Colonic mucosa (tissue), 4 donors: ENCODE measurements around the gene G2E3. TPM values are rescaled to one million over a fixed set of nuclear protein-coding genes. Genes with fewer than 3 reads are reported as not detected.

Experiments used
- DNase-seq: peaks from one replicate; pipeline ENCODE4 v3.0.0-alpha.2; 2020
- H3K27ac ChIP-seq: fragments of 200-600 bp; one replicate; pipeline ENCODE4 v1.8.0; 2021
- H3K27me3 ChIP-seq: fragments of 200-600 bp; one replicate; pipeline ENCODE4 v1.8.0; 2021
- H3K36me3 ChIP-seq: fragments of 200-600 bp; one replicate; pipeline ENCODE4 v1.8.0; 2021
- H3K4me1 ChIP-seq: fragments of 200-600 bp; one replicate; pipeline ENCODE4 v1.8.0; 2021; ENCODE audit warnings: mild to moderate bottlenecking
- H3K4me3 ChIP-seq: fragments of 200-600 bp; one replicate; pipeline ENCODE4 v1.8.0; 2021
- H3K9ac ChIP-seq, 2 donors: one replicate each; pipeline ENCODE4 v1.7.0; 2013; ENCODE audit warnings: control low read depth in 2 of 2, low read depth in 2 of 2, low read length in 2 of 2
- H3K9me3 ChIP-seq: fragments of 200-600 bp; one replicate; pipeline ENCODE4 v1.8.0; 2021
- intact Hi-C: fragments of 100-400 bp; cut with DNase I; formaldehyde crosslinking; loops from one replicate; pipeline ENCODE4 v1.14.1; 2022
- total RNA-seq, 2 donors: library from RNA; stranded (reverse); fragmentation: NEBNext Ultra II Directional in 1 of 2; extraction: Animal tissue kit (Norgen Biotek cat#: 25700) in 1 of 2; gene quantifications; one replicate each; pipeline ENCODE4 v1.2.1, GENCODE V29; 2021
- TF ChIP-seq, protein P1 (sequence below): fragments of 200-600 bp; IDR thresholded peaks from one replicate; pipeline ENCODE4 v1.8.0; 2022; ENCODE audit warnings: antibody characterized with exemption, mild to moderate bottlenecking
- donor health status: healthy.
- donor health status: DM: no; HTN: no; CAD: no.
- donor health status: DM: no; HTN: no; CAD: no.

The G2E3 gene
- total RNA-seq, 2 donors from 2014 or later: 20.8 to 25.4 TPM

DNA sequence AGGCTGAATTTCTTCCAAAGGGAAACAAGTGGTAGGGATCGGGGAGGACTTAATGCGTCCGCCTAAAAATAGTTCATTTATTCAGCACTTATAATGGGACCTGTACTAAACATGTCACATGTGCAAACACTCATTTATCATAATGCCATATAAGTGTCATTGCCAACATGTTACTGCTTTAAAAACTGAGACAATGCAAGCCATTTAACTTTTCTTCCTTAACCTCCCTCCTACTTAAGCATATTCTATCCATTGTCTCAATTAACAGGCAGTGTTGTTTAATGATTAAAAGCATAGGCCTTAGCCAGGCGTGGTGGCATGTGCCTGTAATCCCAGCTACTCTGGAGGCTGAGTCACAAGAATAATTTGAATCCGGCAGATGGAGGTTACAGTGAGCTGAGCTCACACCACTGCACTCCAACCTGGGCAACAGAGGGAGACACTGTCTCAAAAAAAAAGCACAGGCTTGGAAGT lies 49.6 kb downstream of the G2E3 start:
- Histone ChIP-seq H3K4me3 (no peak overlapping the region), H3K27me3 (no peaks in the 10 kb centered on the region), H3K9ac (no peak overlapping the region), H3K9me3 (no peaks in the 10 kb centered on the region), H3K4me1 (no peaks in the 10 kb centered on the region), H3K27ac (no peak overlapping the region), H3K36me3 (no peaks in the 10 kb centered on the region)
- TF ChIP-seq, protein P1, sequence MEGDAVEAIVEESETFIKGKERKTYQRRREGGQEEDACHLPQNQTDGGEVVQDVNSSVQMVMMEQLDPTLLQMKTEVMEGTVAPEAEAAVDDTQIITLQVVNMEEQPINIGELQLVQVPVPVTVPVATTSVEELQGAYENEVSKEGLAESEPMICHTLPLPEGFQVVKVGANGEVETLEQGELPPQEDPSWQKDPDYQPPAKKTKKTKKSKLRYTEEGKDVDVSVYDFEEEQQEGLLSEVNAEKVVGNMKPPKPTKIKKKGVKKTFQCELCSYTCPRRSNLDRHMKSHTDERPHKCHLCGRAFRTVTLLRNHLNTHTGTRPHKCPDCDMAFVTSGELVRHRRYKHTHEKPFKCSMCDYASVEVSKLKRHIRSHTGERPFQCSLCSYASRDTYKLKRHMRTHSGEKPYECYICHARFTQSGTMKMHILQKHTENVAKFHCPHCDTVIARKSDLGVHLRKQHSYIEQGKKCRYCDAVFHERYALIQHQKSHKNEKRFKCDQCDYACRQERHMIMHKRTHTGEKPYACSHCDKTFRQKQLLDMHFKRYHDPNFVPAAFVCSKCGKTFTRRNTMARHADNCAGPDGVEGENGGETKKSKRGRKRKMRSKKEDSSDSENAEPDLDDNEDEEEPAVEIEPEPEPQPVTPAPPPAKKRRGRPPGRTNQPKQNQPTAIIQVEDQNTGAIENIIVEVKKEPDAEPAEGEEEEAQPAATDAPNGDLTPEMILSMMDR: no peak
- DNase-seq: no peak
- intact Hi-C loops: no loop called here

DNA sequence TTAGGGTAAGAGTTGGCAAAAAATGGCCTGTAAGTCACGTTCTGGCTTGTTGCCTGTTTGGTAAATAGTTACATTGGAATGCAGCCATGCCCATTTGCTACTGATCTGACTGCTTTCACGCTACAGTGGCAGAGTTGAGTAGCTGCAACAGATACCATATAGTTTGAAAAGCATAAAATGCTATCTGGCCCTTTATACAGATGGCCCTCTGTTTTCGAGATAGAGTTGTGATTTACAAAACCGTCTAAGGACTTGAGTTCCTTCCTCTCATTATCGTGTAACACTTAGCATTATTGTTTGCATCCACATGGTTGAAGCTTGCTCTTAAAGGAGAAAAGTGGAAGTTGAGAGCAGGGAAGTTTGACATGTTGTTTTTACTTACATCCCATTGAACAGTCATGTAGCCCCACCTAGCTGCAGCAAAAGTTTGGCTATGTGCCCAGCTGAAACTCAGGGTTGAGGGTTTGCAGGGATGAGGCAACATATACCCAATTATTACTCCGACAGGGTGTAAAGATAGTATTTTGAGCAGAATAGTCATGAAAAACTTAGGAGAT lies 51.9 kb downstream of the G2E3 start:
- H3K27me3 ChIP-seq: no peaks in the 10 kb centered on the region
- DNase-seq: peak; percentile 78
- no peak overlapping the region for H3K27ac ChIP-seq
- no peaks in the 10 kb centered on the region for H3K36me3 ChIP-seq
- intact Hi-C loops: loop anchor here (10.0 kb wide), 1 partner anchor 236 kb away; no protein-coding TSS in a partner anchor
- no peaks in the 10 kb centered on the region for H3K9me3 ChIP-seq
- TF ChIP-seq, protein P1: peak; percentile 37
- no peak overlapping the region for H3K4me3 ChIP-seq
- H3K4me1 ChIP-seq: no peaks in the 10 kb centered on the region
- H3K9ac ChIP-seq: no peak overlapping the region

DNA sequence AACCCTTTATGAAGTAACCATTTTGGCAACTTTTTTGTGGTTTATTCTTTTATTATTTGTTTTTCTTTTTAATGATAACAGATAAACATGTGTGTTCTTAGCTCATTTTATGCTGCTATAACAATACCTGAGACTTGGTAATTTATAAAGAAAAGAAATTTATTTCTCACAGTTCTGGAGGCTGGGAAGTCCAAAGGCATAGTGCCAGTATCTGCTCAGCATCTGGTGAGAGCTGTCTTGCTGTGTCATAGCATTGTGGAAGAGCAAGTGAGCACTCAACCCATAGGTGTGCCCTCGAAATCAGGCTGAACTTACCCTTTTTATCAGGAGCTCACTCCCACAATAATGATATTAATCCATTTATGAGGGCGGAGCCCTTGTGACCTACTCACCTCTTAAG lies 55.2 kb downstream of the G2E3 start:
- intact Hi-C loops: loop anchor here (10.0 kb wide), 1 partner anchor 239 kb away; no protein-coding TSS in a partner anchor
- TF ChIP-seq, protein P1: no peak
- H3K36me3 ChIP-seq: no peaks in the 10 kb centered on the region
- H3K27ac ChIP-seq: no peak overlapping the region
- H3K27me3 ChIP-seq: no peaks in the 10 kb centered on the region
- no peaks in the 10 kb centered on the region for H3K4me1 ChIP-seq
- no peak overlapping the region for H3K9ac ChIP-seq
- no peak for DNase-seq
- no peak overlapping the region for H3K4me3 ChIP-seq
- H3K9me3 ChIP-seq: no peaks in the 10 kb centered on the region

DNA sequence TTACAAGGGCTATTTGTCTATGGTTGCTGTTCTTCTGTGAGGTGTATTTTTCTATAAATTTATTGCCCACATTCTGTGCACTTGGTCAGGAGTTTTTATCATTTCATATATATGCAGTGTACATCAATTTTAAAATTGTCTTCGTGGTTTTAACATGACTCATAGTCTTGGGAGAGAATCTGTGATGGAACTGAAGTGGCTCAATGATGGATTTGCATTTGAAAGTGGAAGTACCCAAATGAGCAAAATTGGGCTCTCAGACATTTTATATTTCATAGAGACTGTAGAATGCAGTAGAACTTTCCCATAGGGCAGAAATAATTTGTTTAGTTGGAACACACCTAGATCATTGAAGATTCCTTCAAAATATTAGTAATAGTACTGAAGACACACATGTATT lies 61.2 kb downstream of the G2E3 start:
- Histone ChIP-seq H3K27me3 (no peaks in the 10 kb centered on the region), H3K9ac (no peak overlapping the region), H3K27ac (no peak overlapping the region), H3K4me1 (no peaks in the 10 kb centered on the region), H3K4me3 (no peak overlapping the region), H3K36me3 (no peaks in the 10 kb centered on the region), H3K9me3 (no peaks in the 10 kb centered on the region)
- intact Hi-C loops: no loop called here
- DNase-seq: no peak
- TF ChIP-seq, protein P1: no peak

DNA sequence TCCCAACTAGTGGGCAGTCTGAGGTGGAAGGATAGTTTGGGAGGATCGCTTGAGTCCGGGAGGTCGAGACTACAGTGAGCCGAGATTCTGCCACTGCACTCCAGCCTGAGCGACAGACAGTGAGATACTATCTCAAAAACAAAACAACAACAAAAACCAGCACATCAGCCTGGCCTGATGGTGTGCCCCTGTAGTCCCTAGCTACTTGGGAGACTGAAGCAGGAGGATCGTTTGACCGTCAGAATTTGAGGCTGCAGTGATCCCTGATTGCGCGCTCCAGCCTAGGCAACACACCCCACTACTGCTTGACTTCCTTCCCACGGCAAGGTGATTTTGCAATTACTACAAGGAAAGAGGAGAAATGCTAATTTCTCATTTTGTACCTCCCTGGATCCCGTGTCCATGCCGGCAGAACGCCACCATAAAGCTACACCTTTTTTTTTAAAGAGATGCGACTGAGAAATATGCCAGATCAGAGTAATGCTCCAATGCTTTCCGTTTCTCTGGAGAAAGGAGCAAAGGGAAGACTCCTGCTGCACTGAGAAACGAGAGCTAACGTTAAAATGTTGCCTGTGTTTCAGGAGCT lies 62.5 kb downstream of the G2E3 start:
- Histone ChIP-seq H3K27me3 (no peaks in the 10 kb centered on the region), H3K4me3 (peak overlapping the region; percentile 68), H3K9ac (peak overlapping the region; percentile 28 to 84), H3K9me3 (no peaks in the 10 kb centered on the region), H3K4me1 (no peaks in the 10 kb centered on the region), H3K36me3 (no peaks in the 10 kb centered on the region), H3K27ac (peak overlapping the region; percentile 93)
- intact Hi-C loops: no loop called here
- peak; percentile 39 for DNase-seq
- TF ChIP-seq, protein P1: no peak
